ENCODE results near the gene SENP7.

The SENP7 gene

DNA sequence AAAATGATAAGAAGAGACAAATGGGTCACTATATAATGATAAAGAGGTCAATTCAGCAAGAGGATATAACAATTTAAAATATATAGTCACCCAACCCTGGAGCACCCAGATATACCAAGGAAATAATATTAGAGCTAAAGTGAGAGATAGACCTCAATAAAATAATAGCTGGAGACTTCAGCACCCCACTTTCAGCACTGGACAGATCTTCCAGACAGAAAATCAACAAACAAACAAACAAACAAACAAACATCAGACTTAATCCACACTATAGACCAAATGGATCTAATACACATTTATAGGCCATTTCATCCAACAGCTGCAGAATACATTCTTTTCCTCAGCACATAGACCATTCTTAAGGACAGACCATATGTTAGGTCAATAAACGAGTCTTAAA, 79.4 kb downstream of the SENP7 start:
- TF ChIP-seq GATA1 (IDR thresholded peaks at IDR 0.05; ENCODE audit: low read depth, low read length) (no peak), POLR2A (IDR thresholded peaks at IDR 0.05; ENCODE audit: low read length) (no peak)
- no peak for DNase-seq

DNA sequence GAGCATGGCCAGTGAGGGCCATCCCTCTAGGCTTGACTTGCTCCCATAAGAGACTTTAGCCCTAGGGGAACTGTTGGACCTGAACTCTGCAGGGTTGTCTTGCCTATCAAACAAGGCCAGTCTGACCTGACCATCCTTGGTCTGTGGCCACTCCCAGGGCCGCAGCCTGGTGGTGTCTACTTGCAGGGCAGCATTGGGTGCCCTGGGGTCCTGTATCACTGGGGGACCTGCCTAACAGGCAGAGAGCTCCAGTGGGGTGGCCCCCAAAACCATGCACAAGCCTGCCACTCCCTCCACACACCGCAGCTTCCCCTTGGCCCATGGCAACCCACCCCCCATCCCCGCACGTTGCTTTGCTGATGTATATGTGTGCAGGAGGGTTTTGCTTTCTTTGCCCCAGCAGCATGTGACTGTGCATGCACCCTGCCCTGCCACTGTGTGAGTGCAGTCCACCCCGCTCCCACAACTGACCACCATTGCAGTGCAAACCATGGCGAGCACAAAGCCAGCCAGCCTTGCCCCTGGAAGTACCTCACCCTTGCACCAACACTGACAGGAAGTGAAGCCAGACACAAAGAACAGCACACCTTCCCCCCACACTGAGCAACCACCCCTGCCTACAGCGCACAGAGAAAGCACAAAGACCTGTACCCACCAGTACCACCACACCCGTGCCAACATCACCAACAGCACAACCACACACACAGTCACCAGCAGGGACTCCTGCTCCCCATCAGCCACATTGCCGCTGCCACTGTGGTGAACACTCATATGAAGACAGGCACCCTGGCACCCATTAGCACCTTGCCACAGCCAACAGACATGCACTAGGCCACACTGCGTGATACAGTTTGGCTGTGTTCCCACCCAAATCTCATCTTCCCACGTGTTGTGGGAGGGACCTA, 88.8 kb downstream of the SENP7 start:
- no peak for DNase-seq
- TF ChIP-seq POLR2A (IDR thresholded peaks at IDR 0.05; ENCODE audit: low read length) = no peak
- TF ChIP-seq GATA1 (IDR thresholded peaks at IDR 0.05; ENCODE audit: low read depth, low read length) = no peak

DNA sequence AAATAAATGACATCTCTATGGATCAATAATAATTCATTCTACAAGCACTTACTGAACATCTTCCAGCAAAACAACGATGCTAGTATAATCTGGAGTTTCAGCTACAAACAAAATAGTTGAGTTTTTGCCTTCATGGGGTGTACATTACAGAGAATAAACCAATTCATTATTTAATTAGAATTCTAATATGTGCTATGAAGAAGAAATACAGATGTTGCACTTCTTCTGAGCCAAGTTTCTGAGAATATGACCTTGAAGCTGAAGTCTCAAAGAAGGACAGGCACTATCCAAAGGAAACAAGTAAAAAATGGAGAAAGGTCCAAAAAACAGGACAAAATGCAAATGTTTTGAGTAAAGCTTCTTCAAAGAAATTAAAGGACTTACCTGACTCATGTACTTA, 94.2 kb downstream of the SENP7 start:
- TF ChIP-seq POLR2A (IDR thresholded peaks at IDR 0.05; ENCODE audit: low read length) = no peak
- no peak for TF ChIP-seq GATA1 (IDR thresholded peaks at IDR 0.05; ENCODE audit: low read depth, low read length)
- DNase-seq = no peak

DNA sequence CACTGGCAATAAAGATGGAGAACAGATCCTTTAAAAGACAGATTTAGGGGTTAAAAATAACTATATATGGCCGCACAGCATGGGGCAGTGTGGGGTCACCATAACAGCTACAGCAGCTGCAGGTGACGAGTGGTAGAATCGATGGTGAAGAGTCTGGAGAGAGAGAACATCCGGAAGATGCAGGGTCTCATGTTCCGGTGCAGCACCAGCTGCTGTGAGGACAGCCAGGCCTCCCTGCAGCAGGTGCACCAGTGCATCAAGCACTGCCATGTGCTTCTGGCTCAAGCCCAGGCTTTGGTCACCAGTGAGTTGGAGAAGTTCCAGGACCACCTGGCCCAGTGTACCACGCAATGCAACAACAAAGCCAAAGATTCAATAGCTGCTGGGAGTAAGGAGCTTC, 98.9 kb downstream of the SENP7 start:
- DNase-seq = no peak
- TF ChIP-seq POLR2A (IDR thresholded peaks at IDR 0.05; ENCODE audit: low read length) (no peak), GATA1 (IDR thresholded peaks at IDR 0.05; ENCODE audit: low read depth, low read length) (no peak)

DNA sequence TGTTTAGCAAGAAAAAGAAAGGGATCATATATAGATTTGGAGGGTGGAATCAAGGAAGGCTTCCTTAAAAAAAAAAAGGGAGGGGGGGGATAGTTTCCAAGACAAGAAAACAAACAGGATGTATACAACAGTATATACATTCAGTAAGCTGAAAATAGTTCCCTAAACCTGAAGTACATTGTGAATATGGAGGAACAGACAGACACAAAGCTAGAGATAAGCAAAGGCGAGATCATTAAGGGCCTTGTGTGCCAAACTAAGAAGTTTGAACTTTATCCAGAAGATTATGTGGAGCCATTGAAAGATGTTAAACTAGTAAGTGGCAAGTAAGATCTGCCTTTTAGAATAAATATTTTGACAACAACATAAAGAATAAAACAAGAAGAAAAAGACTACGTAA, 99.4 kb downstream of the SENP7 start:
- no peak for DNase-seq
- TF ChIP-seq POLR2A (IDR thresholded peaks at IDR 0.05; ENCODE audit: low read length) (no peak), GATA1 (IDR thresholded peaks at IDR 0.05; ENCODE audit: low read depth, low read length) (no peak)

DNA sequence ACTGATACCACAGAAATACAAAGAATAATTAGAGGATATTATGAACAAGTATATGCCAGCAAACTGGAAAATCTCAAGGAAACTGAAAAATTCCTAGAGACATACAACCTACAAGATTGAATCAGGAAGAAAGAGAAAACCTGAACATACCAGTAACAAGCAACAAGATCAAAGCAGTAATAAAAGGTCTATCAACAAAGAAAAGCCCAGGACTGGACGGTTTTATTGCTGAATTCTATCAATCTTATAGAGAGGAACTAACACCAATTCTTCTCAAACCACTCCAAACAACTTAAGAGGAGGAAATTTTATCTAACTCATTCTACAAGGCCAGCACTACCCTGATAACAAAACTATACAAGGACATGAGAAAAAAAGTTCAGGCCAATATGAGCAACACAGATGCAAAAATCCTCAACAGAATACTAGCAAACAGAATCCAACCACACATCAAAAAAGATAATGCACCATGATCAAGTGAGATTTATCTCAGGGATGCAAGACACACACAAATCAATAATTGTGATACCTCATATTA, 121.5 kb downstream of the SENP7 start:
- DNase-seq = peak in 1 of 2 experiments; percentile 23
- TF ChIP-seq GATA1 (IDR thresholded peaks at IDR 0.05; ENCODE audit: low read depth, low read length) = no peak
- TF ChIP-seq POLR2A (IDR thresholded peaks at IDR 0.05; ENCODE audit: low read length) = no peak

DNA sequence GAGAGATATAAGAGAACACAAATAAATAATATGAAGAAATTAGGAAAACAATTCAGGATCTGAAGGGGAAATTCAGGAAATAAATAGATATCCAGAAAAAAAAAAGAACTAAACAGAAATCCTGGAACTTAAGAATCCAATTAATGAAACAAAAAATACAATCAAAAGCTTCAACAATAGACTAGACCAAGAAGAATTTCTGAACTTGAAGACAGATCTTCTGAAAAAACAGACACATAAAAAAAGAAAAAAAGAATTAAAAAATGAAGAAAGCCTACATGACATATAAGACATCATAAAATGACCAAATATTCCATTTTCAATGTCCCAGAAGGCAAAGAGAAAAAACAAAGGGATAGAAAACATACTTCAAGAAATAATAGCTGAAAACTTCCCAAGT, 124.3 kb downstream of the SENP7 start:
- TF ChIP-seq GATA1 (IDR thresholded peaks at IDR 0.05; ENCODE audit: low read depth, low read length) (no peak), POLR2A (IDR thresholded peaks at IDR 0.05; ENCODE audit: low read length) (no peak)
- DNase-seq = no peak

DNA sequence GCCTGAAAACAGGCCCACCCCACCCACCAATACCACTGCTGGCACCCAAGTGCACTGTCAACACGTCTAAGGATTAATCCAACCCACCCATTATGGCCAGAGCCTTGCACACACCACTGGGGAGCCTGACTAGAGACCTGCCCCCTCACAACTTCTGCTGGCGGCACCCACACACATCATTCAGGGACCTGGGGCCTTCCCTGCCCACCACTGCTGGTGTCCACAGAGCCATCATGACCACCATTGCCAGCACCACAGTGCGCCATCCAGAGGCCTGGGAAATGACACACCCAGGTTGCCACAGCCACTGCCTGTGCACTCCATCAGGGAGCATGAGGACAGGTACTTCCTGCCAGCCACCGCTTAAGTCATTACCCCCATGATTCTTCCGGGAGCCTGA, 125.7 kb downstream of the SENP7 start:
- no peak for TF ChIP-seq GATA1 (IDR thresholded peaks at IDR 0.05; ENCODE audit: low read depth, low read length)
- TF ChIP-seq POLR2A (IDR thresholded peaks at IDR 0.05; ENCODE audit: low read length) = no peak
- no peak for DNase-seq

DNA sequence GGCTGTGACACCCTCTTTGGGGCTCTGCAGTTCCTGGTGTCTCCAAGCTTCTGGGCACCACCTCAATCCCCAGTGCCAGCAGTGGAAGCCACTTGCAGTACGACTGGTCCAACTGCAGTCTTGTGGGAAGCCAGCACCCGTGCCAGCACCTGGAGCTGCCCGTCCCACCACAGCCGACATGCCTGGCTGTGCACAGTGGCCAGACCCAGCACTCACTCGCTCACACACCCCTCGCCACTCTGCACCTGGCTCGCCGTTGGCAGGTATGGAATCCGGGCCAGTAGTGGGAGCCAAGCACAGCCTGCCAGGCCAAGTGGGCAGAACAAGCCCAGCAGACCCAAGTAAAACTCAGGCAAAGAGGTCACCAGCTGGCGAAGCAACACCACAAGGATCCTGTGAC, 128.6 kb downstream of the SENP7 start:
- DNase-seq = no peak
- TF ChIP-seq GATA1 (IDR thresholded peaks at IDR 0.05; ENCODE audit: low read depth, low read length) (no peak), POLR2A (IDR thresholded peaks at IDR 0.05; ENCODE audit: low read length) (no peak)

DNA sequence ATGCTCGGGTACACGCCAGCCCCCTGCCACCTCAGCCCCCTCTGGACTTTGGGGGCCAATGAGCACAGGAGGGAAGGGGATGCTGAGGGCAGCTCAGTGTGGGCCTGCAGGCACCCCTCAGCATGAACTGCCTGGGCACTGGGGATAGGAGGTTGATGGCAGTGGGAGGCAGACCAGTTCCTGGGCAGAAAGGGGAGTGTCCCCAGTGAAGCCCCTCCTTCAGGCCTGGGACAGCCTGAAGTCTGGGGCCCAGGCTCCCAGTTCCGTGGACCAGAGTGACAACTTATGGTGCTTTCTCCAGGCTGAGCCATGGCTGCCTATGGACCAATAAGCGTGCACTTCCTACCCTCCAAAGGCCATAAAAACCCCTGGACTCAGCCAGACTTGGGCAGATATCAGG, 129.4 kb downstream of the SENP7 start:
- TF ChIP-seq POLR2A (IDR thresholded peaks at IDR 0.05; ENCODE audit: low read length) (no peak), GATA1 (IDR thresholded peaks at IDR 0.05; ENCODE audit: low read depth, low read length) (no peak)
- DNase-seq = no peak

DNA sequence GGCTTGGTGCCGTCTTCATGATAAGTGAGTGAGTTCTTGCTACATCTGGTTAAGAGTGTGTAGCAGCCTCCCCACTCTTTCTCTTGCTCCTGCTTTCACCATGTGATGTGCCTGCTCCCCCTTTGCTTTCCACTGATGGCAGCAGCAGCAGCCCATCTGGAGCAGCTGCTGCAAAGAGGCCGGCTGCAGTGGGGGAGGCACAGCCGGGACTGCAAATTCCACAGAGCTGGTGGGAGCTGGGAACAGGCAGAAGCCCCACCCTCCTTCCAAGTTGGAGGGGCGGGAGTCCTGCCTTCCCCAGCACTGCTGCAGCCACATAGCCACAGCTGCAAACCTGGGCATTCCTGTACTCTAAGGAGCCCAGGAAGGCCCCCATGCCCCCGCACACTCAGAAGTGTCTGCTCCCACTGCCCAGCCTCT, 129.8 kb downstream of the SENP7 start:
- TF ChIP-seq POLR2A (IDR thresholded peaks at IDR 0.05; ENCODE audit: low read length) (no peak), GATA1 (IDR thresholded peaks at IDR 0.05; ENCODE audit: low read depth, low read length) (no peak)
- DNase-seq = no peak

DNA sequence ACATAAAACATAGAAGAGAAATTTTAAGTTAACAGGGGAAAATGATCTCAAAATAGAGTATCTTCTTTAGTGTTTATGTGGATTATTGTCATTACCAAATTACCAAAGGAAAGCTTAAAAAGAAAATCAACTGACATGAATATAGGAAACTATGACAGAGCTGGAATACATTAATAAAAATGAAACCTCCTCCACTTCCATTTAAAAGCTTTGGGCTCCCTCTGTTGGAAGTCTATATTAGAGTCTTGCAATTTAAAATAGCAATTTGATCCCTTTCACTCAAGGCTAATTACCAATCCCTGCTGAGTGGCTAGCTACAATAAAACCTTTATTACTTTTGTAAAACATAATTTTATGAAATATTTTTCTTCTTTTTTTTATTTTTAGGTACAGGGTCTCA, 131.2 kb downstream of the SENP7 start:
- peak; percentile 69 to 77 for DNase-seq
- TF ChIP-seq GATA1 (IDR thresholded peaks at IDR 0.05; ENCODE audit: low read depth, low read length) = no peak
- no peak for TF ChIP-seq POLR2A (IDR thresholded peaks at IDR 0.05; ENCODE audit: low read length)

DNA sequence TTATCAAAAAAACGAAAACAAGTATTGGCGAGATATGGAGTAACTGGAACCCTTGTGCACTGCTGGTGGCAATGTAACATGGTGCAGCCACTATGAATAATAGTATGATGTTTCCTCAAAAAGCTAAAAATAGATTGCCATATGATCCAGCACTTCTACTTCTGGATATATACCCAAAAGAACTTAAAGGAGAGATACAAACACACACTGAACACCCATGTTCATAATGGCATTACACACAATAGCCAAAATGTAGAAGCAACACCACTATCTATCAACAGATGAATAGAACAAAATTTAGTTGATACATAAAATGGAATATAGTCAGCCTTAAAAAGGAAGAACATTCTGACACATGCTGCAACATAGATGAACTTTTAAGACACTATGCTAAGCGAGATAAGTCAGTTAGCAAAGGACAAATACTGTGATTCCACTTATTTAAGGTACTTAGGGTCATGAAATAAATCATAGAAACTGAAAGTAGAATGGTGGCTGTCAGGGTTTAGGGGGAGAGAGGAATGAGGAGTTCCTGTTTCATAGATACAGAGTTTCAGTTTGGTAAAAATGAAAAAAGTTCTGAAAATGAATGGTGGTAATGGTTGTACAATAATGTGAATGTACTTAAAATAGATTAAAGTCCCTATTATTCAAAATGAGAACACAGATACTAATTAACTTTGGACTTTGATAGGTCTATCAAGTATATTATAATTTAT, 133.2 kb downstream of the SENP7 start:
- TF ChIP-seq GATA1 (IDR thresholded peaks at IDR 0.05; ENCODE audit: low read depth, low read length) = no peak
- TF ChIP-seq POLR2A (IDR thresholded peaks at IDR 0.05; ENCODE audit: low read length) = no peak

DNA sequence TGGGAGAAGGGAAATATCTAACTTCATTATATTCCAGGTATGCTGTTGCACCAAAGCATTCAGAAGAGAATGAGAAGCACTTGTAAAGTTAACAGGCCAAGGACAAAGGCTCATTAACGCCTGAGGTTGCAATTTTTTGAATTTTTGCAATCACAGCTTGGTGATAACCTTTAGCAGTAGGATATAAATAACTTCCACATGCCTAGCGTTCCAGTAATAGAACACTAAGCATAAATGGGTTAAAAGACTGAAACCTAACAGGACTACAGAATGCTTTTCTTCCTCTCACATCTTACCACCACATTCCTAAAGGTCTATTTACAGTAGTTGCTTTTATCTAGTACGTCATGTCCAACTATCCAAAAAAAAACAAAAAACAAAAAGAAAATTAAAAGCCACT, 135.2 kb downstream of the SENP7 start:
- TF ChIP-seq POLR2A (IDR thresholded peaks at IDR 0.05; ENCODE audit: low read length) (no peak), GATA1 (IDR thresholded peaks at IDR 0.05; ENCODE audit: low read depth, low read length) (no peak)
- DNase-seq = no peak

More for the DNA sequence above, 133.2 kb downstream of the SENP7 start:
- no peak for DNase-seq
